Non-pigmented ciliary epithelial cell (primary cell): ENCODE results near the gene CST4.
"Not testable (repeated sequence)": the region's sequence is repeated elsewhere in the genome, so short reads cannot be mapped to it uniquely, and the experiment has no call there.

Experiments
- DNase-seq: peaks from one replicate; pipeline ENCODE4 v3.0.0-alpha.2; 2010; ENCODE audit warnings: low read depth

CST4 gene

GRCh38 chr20:23687986-23688385 lies 852 bp downstream of the CST4 start:
- no peak for DNase-seq

- no peak for DNase-seq
Measured at GRCh38 chr20:23686046-23686750, 2.6 kb downstream of the CST4 start.

- not testable (repeated sequence) for DNase-seq
Measured at GRCh38 chr20:23685529-23685896, 3.3 kb downstream of the CST4 start.

GRCh38 chr20:23684261-23684660 lies 4.6 kb downstream of the CST4 start:
- no peak for DNase-seq

- DNase-seq: no peak
Measured at GRCh38 chr20:23683807-23684206, 5.0 kb downstream of the CST4 start.

- no peak for DNase-seq
Measured at GRCh38 chr20:23683281-23683680, 5.6 kb downstream of the CST4 start.

GRCh38 chr20:23680146-23680545 lies 8.7 kb downstream of the CST4 start:
- no peak for DNase-seq

GRCh38 chr20:23679133-23680092 lies 9.4 kb downstream of the CST4 start:
- DNase-seq: no peak

GRCh38 chr20:23673209-23673608 lies 15.6 kb downstream of the CST4 start:
- no peak for DNase-seq

GRCh38 chr20:23672158-23672557 lies 16.7 kb downstream of the CST4 start:
- no peak for DNase-seq

- no peak for DNase-seq
Measured at GRCh38 chr20:23671479-23671878, 17.4 kb downstream of the CST4 start.

- no peak for DNase-seq
Measured at GRCh38 chr20:23670361-23670760, 18.5 kb downstream of the CST4 start.

GRCh38 chr20:23669866-23670265 lies 19.0 kb downstream of the CST4 start:
- no peak for DNase-seq

GRCh38 chr20:23669327-23669726 lies 19.5 kb downstream of the CST4 start:
- DNase-seq: no peak

GRCh38 chr20:23668477-23668951 lies 20.3 kb downstream of the CST4 start:
- no peak for DNase-seq

- no peak for DNase-seq
Measured at GRCh38 chr20:23667666-23668065, 21.2 kb downstream of the CST4 start.

- no peak for DNase-seq
Measured at GRCh38 chr20:23666698-23667097, 22.1 kb downstream of the CST4 start.

- no peak for DNase-seq
Measured at GRCh38 chr20:23666189-23666588, 22.6 kb downstream of the CST4 start.

- DNase-seq: no peak
Measured at GRCh38 chr20:23664954-23665353, 23.9 kb downstream of the CST4 start.

GRCh38 chr20:23664046-23664445 lies 24.8 kb downstream of the CST4 start:
- DNase-seq: not testable (repeated sequence)

- no peak for DNase-seq
Measured at GRCh38 chr20:23663180-23663579, 25.7 kb downstream of the CST4 start.

- no peak for DNase-seq
Measured at GRCh38 chr20:23662276-23662870, 26.5 kb downstream of the CST4 start.

GRCh38 chr20:23661002-23661429 lies 27.8 kb downstream of the CST4 start:
- no peak for DNase-seq
